Activated naive CD4-positive, alpha-beta T cell treated with anti-CD3 and anti-CD28 coated beads, Interleukin-2, amount 50 U/mL, for 24 hours (primary cell): ENCODE measurements around the gene ARSB.

Source experiments
- H3K27ac Mint-ChIP-seq: one replicate; pipeline ENCODE4 v1.8.0; 2021; ENCODE audit warnings: mild to moderate bottlenecking, mixed read lengths
- H3K27me3 Mint-ChIP-seq: one replicate; pipeline ENCODE4 v1.8.0; 2021; ENCODE audit warnings: mixed read lengths
- H3K36me3 Mint-ChIP-seq: one replicate; pipeline ENCODE4 v1.8.0; 2021; ENCODE audit warnings: mixed read lengths
- H3K4me1 Mint-ChIP-seq: one replicate; pipeline ENCODE4 v1.8.0; 2021; ENCODE audit warnings: mixed read lengths
- H3K4me3 Mint-ChIP-seq: one replicate; pipeline ENCODE4 v1.8.0; 2021; ENCODE audit warnings: mild to moderate bottlenecking, mixed read lengths
- H3K9me3 Mint-ChIP-seq: one replicate; pipeline ENCODE4 v1.8.0; 2021; ENCODE audit warnings: mixed read lengths

The ARSB gene

DNA sequence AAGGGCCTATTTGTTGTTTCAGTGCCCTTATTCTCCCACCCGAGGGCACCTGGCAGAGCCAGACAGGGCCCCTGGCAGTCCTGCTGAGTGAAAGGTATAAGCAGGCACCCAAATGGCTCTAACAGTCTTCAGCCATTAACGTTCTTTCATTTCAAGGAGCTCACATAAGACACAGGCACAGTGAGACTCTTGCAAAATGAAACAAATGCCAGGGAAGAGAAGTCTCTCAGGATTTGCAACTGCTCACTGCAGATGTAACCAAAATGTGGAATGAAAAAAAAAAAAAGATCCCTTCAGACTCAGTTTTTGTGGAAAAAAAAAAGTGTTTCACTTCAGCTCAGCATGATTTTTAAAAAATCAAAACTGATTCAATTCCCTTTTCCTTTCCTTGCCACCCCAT is 181.2 kb downstream of the ARSB start:
- H3K27ac Mint-ChIP-seq: no peak overlapping the region
- H3K9me3 Mint-ChIP-seq: no peaks in the 10 kb centered on the region
- peaks cover 20% of the 10 kb centered on the region for H3K36me3 Mint-ChIP-seq
- no peaks in the 10 kb centered on the region for H3K27me3 Mint-ChIP-seq
- no peaks in the 10 kb centered on the region for H3K4me1 Mint-ChIP-seq
- no peak overlapping the region for H3K4me3 Mint-ChIP-seq

DNA sequence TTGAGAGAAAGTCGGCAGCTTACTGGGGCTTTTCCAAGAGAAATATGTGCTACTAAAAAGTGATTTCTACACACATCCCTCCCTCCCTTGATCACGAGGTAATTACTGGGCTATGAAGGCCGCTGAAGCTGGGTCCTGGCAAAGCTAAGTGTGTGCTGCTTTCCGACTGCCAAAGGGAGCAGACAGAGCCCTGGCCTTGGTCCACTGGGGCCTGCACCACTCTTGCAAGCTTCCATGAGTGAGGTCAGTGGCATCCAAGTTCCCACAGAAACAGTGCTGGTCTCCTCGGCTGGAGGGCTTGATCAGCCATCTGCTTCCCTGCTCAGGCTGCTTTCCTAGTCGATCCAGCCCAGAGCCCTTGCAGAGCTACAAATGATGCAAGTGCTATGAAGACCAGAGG is 181.8 kb downstream of the ARSB start:
- Mint-ChIP-seq H3K4me1 (no peaks in the 10 kb centered on the region), H3K27ac (no peak overlapping the region)

DNA sequence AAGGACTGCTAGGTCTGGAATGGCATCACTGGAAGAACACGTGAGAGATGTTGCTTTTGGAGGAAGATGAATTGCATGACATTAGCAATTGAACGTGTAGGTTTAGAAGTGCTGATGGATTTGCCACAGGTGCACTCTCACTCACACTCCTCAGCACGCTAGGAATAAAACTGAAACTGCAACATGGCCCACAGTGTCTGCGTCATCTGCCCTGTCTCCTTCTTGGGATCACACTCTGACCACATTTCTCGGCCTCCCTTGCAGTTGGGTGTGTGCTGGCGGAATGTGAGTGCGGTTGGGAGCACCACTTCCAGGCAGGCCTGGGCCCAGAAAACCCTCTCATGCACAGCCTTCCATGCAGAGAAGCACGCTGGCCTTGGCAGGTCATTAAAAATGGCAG is 183.7 kb downstream of the ARSB start:
- no peak overlapping the region for H3K27ac Mint-ChIP-seq
- peaks cover 21% of the 10 kb centered on the region for H3K36me3 Mint-ChIP-seq
- no peaks in the 10 kb centered on the region for H3K27me3 Mint-ChIP-seq
- H3K9me3 Mint-ChIP-seq: no peaks in the 10 kb centered on the region
- H3K4me1 Mint-ChIP-seq: no peaks in the 10 kb centered on the region
- H3K4me3 Mint-ChIP-seq: no peak overlapping the region

More for the DNA sequence above, 181.8 kb downstream of the ARSB start:
- no peaks in the 10 kb centered on the region for H3K27me3 Mint-ChIP-seq
- no peaks in the 10 kb centered on the region for H3K9me3 Mint-ChIP-seq
- peaks cover 20% of the 10 kb centered on the region for H3K36me3 Mint-ChIP-seq
- no peak overlapping the region for H3K4me3 Mint-ChIP-seq

DNA sequence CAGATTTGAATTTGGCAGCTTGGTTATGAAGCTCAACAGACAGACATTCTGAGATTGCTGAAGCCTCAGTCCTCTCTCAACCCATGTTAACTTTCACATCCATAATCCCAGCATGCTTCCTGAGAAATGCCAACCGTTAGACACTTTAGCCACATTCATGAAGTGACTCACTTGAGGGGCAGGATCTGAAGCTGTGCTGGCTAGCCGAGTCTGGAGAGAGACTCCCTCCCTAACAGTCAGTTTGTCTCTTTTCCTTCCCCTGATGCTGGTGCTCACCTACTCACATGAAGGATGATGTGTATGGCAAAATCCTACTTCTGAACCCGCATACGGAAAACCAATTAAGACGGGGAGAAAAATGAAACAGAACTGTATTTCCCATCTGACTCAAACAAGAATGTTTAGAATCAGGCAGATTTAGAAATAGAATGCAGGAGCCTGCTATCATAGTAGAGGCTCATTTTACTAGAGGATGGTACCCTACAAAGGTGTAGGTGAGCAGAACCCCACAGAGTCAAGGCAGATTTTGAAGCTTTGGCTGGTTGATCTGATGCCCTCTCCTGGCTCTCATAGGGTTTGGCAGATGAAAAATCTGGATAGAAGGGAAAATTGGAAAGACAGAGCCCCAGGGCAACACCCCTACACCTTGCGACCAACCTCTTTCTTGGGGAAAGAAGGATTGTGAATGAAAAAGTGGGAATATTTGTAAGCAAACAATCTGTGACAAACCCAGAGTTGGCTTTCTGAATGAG is 185.7 kb downstream of the ARSB start:
- no peak overlapping the region for H3K4me3 Mint-ChIP-seq
- H3K36me3 Mint-ChIP-seq: peaks cover 20% of the 10 kb centered on the region
- H3K27ac Mint-ChIP-seq: no peak overlapping the region
- H3K9me3 Mint-ChIP-seq: no peaks in the 10 kb centered on the region
- H3K4me1 Mint-ChIP-seq: no peaks in the 10 kb centered on the region
- no peaks in the 10 kb centered on the region for H3K27me3 Mint-ChIP-seq

DNA sequence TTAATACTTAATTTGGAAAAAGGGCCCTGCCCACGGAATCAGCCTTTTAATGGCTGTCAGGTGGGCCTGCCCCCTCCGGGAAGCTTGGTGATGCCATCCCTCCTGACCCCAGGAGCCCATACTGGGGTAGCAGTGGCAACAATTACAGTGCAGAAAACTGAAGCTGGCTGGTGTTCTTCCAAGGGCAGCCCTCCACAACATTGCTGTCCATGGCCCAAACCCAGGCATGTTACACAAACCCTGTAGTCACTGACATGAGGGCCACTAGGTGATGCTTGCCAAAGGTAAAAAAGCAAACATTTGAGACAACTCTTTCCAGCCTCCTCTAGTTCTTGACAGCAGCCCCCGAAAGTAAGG is 186.5 kb downstream of the ARSB start:
- Mint-ChIP-seq H3K27me3 (no peaks in the 10 kb centered on the region), H3K4me3 (no peak overlapping the region)

DNA sequence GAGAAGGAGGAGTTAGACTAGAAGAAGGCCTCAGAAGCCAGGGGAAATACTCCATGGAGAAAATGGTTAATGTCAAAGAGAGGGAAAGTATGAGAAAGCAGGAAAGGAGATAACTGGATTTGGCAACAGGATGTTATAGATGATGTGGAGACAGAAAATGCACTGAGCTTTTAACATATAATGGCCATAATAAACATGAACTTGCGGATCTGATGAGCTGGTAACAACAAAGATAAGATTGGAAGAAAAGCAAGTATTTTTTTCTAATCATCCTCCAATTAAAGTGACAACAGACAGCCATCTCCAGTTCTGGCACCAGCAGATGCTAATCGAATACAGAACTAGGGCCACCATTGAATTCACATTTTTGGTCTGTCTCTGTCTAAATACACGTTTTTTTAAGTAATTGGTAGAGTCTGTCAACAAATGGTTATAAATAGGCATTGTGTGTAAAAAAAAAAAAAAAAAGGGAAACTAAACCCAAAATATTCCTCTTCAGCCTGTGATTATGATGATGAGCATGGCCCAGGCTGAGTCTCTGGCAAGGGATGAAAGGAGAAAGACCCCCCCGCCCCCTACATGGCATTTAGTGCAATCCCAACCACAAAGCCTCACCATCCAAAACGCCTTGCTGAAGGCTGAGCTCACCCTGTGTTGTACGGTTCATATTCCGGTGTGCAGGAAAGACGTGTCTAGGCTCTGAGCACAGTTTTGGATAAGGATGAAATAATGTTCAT is 187.0 kb downstream of the ARSB start:
- H3K9me3 Mint-ChIP-seq: no peaks in the 10 kb centered on the region
- no peaks in the 10 kb centered on the region for H3K4me1 Mint-ChIP-seq
- H3K4me3 Mint-ChIP-seq: no peak overlapping the region
- H3K27ac Mint-ChIP-seq: no peak overlapping the region
- H3K36me3 Mint-ChIP-seq: peaks cover 20% of the 10 kb centered on the region
- H3K27me3 Mint-ChIP-seq: no peaks in the 10 kb centered on the region

More for the DNA sequence above, 186.5 kb downstream of the ARSB start:
- peaks cover 20% of the 10 kb centered on the region for H3K36me3 Mint-ChIP-seq
- H3K9me3 Mint-ChIP-seq: no peaks in the 10 kb centered on the region
- no peak overlapping the region for H3K27ac Mint-ChIP-seq
- H3K4me1 Mint-ChIP-seq: no peaks in the 10 kb centered on the region

DNA sequence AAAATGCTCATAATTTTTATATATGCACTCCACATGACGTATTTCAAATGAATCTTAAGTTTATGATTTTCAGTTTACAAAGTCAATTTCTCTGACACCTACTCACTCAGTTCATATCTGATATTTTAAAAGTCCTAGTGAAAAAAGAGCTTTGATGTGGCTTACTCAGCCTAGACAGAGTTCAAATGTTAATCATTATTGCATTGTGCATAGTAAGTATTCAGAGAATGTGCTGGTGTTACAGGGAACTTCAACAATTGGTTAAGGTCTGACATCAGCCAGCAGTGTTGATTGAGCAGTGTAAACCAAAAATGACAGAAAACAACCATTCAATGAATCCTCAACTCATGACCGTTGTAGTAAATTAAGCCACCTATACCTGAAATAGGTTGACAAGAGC is 189.4 kb downstream of the ARSB start:
- H3K4me3 Mint-ChIP-seq: no peak overlapping the region
- no peaks in the 10 kb centered on the region for H3K4me1 Mint-ChIP-seq
- H3K27me3 Mint-ChIP-seq: no peaks in the 10 kb centered on the region
- H3K9me3 Mint-ChIP-seq: no peaks in the 10 kb centered on the region
- H3K36me3 Mint-ChIP-seq: peaks cover 11% of the 10 kb centered on the region
- H3K27ac Mint-ChIP-seq: no peak overlapping the region

DNA sequence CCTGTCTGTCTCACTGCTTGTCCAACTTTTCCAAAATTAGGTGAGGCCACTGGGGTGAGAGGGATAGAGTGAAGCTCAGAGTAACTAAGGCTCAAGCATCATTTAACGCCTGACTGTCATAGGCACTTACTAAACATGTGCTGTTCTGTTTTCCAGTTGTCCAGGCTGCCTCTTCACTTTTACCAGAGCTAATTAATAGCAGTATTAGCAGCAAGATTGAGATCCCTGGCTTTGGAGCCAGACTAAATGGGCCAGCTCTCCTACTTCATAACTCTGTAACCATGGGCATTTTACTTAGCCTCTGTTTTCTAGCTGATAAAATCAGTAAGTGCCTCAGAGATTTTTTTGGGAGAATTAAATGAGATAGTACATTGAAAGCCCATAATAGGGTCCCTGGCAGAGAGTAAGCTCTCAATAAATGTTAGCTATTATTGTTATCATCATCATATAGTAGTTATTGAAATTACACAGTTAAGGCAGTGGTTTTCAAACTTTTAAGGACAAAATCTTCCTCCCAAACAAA is 190.4 kb downstream of the ARSB start:
- Mint-ChIP-seq H3K4me1 (no peaks in the 10 kb centered on the region), H3K4me3 (no peak overlapping the region), H3K27me3 (no peaks in the 10 kb centered on the region), H3K27ac (no peak overlapping the region), H3K36me3 (peaks cover 9% of the 10 kb centered on the region), H3K9me3 (no peaks in the 10 kb centered on the region)

DNA sequence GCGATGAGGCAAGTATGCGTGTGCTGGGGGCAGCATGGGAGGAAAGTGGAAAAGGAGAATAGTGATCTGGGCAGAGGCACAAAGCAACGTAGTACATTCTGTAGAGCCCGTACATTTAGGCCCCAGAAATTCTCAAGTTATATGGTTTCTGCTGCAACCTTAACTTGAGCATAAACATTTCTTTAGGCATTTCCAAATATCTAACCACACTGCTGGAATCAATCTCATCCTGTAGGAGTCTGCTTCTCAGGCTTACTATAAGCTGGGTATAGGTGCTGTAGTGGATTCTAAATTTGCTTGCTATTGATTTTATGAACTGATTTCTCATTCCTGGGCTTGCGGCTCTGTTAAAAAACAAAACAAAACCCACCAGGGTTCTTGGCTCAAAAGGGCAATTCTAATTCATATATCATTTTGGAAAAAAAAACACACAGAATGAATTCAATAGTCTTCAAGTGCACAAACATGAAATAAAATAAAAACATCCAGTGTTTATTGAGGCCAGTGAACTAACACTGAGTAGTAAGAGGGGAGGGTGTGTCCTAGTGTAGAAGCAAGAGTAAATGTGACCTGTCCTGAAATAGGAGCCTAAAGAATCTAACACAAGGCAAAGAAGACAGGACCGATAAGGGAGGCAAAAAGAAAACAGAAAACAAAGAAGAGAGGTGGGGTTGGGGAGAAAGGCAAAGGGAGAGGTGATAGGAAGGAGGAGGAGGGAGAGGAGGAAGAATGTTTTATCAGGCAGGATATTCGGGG is 191.0 kb downstream of the ARSB start:
- Mint-ChIP-seq H3K4me3 (no peak overlapping the region), H3K27me3 (no peaks in the 10 kb centered on the region), H3K36me3 (peaks cover 3% of the 10 kb centered on the region), H3K27ac (no peak overlapping the region), H3K9me3 (no peaks in the 10 kb centered on the region), H3K4me1 (no peaks in the 10 kb centered on the region)

DNA sequence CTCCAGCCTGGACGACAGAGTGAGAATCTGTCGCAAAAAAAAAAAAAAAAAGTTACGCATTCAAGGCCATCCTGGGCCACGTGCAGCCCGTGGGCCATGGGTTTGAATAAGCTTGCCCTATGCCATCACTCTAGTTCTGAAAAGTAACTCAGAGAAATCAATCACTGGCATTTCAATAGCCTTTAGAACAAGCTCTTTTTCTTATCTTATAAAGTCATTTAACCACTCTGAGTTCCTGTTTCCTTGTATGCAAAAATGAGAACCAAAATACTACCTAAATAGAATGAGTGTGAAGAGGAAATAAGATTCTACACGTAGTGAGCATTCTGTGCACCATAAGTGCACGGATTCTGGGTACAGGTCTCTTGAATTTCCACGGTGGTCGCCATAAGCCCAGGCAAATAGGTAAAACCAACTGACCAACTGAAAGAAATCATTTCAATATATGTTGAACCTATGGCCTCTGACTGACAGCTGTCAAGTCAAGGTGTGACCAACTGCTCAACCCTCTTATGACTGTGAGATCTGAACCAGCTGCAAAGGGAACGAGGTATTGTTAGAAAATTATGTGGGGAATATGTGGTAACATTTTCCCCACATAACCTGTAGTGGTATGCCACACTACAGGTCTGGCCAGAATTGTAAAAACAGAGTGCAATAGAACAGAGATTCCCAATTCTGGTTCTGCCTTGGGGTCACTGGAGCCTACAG is 192.6 kb downstream of the ARSB start:
- Mint-ChIP-seq H3K4me1 (no peaks in the 10 kb centered on the region), H3K4me3 (no peak overlapping the region), H3K27ac (no peak overlapping the region), H3K36me3 (peaks cover 3% of the 10 kb centered on the region), H3K9me3 (peaks cover 6% of the 10 kb centered on the region), H3K27me3 (no peaks in the 10 kb centered on the region)

DNA sequence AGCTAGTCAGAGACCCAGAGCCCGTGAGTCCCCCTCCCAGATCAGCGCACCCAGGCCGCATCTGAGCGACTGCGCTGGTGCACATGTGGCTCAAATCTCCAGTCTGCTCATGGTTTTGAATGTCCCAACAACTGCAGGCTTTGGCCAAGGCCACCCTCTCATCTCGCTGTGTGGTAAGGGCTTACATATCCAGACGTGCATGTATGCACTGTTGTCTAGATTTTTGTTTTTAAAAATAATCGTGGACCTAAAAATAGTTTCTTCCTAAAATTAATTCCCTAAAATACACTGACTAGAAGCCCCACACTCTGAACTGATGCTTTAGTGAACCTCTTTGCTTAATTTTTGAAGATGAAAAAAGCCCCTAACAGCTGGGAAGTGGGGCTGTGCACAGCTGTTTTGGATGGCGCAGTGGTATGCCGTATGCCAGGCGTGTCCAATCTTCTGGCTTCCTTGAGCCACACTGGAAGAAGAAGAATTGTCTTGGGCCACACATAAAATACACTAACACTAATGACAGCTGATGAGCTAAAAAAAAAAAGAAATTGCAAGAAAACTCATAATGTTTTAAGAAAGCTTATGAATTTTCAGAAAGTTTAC is 193.5 kb downstream of the ARSB start:
- H3K36me3 Mint-ChIP-seq: peaks cover 6% of the 10 kb centered on the region
- H3K4me3 Mint-ChIP-seq: no peak overlapping the region
- peaks cover 9% of the 10 kb centered on the region for H3K9me3 Mint-ChIP-seq
- H3K27ac Mint-ChIP-seq: no peak overlapping the region
- H3K27me3 Mint-ChIP-seq: no peaks in the 10 kb centered on the region
- no peaks in the 10 kb centered on the region for H3K4me1 Mint-ChIP-seq

DNA sequence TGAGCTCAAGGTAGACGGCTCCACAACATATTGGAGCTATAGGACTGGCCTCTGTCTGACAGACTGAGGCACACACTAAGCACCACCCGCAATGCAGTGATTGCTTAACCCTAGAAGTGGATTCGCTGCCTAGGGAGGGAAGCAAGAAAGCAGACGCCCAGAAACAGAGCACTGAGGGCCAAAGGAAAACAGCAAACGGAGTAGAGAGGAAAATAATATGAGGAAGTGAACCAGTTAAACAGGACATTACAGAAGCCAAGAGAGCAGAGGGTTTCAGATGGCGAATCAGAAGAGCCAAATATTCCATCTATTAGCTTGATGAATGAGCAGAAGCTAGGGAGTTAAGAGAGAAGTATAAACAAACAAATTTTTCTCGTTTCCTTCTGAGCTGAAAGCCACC is 197.3 kb downstream of the ARSB start:
- Mint-ChIP-seq H3K9me3 (peaks cover 21% of the 10 kb centered on the region), H3K4me3 (no peak overlapping the region), H3K27me3 (no peaks in the 10 kb centered on the region), H3K4me1 (no peaks in the 10 kb centered on the region), H3K27ac (peak overlapping the region; percentile 19), H3K36me3 (peaks cover 17% of the 10 kb centered on the region)

DNA sequence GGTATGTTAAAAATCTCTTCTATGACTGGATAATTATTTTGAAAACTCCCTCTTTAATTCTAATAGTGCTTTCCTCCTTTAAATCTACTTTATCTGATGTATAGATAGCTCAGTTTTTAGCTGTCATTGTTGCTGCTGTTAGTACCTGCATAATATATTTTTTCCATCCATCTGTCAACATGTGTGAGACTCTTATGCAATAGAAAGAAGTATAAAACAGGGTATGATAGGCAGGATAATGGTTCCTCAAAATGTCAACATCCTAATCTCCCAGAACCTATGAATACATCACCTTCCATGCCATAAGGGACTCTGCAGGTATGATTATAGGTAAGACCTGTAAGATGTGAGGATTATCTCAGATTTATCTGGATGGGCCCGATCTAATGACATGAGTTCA is 199.7 kb downstream of the ARSB start:
- Mint-ChIP-seq H3K4me3 (no peak overlapping the region), H3K9me3 (peaks cover 21% of the 10 kb centered on the region), H3K27me3 (no peaks in the 10 kb centered on the region), H3K4me1 (no peaks in the 10 kb centered on the region), H3K36me3 (peaks cover 25% of the 10 kb centered on the region), H3K27ac (no peak overlapping the region)

DNA sequence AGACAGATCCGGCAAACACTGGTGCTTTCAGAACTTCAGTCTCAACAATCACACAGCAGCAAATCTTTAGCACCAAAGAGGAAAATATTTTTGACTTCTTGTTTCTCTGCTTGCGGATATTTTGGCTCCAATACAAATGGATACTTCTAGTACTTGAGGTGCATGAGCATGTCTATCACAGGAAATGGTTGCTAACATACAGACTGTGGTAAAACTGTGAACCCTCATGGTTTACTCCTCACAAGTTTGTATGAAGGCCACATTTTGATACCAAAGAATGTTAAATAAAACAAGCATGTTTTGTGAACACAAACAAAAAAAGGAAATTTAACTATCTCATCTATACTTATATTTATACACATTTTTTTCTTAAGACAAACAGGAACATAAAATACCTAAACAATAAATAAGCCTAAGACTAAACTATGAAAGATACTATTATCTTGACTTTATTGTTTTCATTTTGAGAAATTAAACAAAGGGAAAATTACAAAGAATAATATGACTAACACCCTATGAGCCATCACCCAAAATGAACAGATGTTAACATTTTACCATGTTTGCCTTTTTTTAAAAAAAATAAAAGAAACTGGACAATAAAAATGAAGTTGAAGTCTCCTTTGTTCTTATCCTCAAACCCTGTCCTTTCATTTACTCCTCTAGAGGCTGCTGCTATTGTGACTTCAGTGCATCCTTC is 201.5 kb downstream of the ARSB start:
- H3K4me3 Mint-ChIP-seq: no peak overlapping the region
- H3K27me3 Mint-ChIP-seq: no peaks in the 10 kb centered on the region
- H3K27ac Mint-ChIP-seq: no peak overlapping the region
- no peaks in the 10 kb centered on the region for H3K4me1 Mint-ChIP-seq
- peaks cover 21% of the 10 kb centered on the region for H3K9me3 Mint-ChIP-seq
- H3K36me3 Mint-ChIP-seq: peaks cover 33% of the 10 kb centered on the region
